ENCODE data around the gene SLC45A2. TPM values are rescaled to one million over a fixed set of nuclear protein-coding genes. Genes with fewer than 3 reads are reported as not detected.
"Not testable (repeated sequence)": the region's sequence is repeated elsewhere in the genome, so short reads cannot be mapped to it uniquely, and the experiment has no call there.

The SLC45A2 gene, protein sequence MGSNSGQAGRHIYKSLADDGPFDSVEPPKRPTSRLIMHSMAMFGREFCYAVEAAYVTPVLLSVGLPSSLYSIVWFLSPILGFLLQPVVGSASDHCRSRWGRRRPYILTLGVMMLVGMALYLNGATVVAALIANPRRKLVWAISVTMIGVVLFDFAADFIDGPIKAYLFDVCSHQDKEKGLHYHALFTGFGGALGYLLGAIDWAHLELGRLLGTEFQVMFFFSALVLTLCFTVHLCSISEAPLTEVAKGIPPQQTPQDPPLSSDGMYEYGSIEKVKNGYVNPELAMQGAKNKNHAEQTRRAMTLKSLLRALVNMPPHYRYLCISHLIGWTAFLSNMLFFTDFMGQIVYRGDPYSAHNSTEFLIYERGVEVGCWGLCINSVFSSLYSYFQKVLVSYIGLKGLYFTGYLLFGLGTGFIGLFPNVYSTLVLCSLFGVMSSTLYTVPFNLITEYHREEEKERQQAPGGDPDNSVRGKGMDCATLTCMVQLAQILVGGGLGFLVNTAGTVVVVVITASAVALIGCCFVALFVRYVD
- polyA plus RNA-seq (2013, experiment 1 of 4), result not detected
- 0.09 TPM for polyA plus RNA-seq (2013, experiment 2 of 4)
- not detected for polyA plus RNA-seq (2013, experiment 3 of 4)
- 0.12 TPM for polyA plus RNA-seq (2013, experiment 4 of 4)

DNA sequence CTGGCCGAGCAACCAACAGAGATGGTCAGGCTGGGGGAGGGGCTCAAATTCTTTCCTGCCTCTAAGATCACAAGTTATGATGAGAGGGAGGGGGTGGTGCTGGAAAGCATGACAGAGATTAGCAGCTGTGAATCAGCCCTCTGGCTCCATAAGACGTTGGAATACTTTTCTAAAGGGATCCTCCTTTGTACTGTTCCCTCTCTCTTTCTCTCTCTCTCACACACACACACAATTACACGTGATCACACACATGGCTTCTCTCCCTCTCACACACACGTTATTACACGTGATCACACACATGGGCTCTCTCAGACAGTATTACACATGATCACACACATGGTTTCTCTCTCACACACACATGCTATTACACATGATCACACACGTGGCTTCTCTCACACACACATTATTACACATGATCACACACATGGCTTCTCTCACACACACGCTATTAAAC is at the start of gene SLC45A2:
Gene SLC45A2, minus strand, starts transcription at position 23 of the 454 bp plus-strand sequence. CDS start 110 bp downstream, outside the sequence.
- 88 to 90% methylated on average over 7 of the region's 7 CpGs for WGBS, 2 experiments
- peaks cover 13% of the 10 kb centered on the region for H3K36me3 ChIP-seq (ENCODE audit: control insufficient read depth, insufficient read depth, low read length)
- H3K27me3 ChIP-seq (ENCODE audit: control insufficient read depth, insufficient read depth, low read length, poor library complexity, severe bottlenecking), result no peaks in the 10 kb centered on the region
- no peaks in the 10 kb centered on the region for H3K9me3 ChIP-seq (ENCODE audit: control insufficient read depth, low read length)
- H3K4me3 ChIP-seq (ENCODE audit: insufficient read depth, low read depth, low read length), result no peak within 1 kb of the TSS
- no peaks in the 10 kb centered on the region for H3K4me1 ChIP-seq (ENCODE audit: control insufficient read depth, insufficient read depth, low read length)
- no peak within 1 kb of the TSS for H3K27ac ChIP-seq (ENCODE audit: insufficient read depth, low read depth, low read length, poor library complexity, severe bottlenecking)

DNA sequence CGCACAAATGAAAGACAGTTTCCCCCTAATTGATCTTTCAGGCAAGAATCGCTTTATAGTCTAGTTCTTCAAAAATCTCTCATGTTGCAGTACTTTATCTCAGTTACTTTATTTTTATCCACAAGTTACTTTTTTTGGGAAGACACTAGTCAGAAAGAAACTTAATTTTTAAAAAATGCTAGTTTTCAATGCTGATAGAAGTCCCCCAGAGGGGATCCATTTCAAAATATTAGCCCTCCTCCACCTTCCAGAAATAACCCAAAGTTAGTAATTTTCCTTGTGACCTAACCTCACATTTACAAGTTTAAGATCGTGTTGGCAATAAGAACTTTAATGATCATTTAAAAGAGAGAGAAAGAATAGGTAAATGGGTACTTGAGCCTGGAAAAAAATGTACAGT is 47.5 kb upstream of the SLC45A2 start:
- Histone ChIP-seq H3K27me3 (ENCODE audit: control insufficient read depth, insufficient read depth, low read length, poor library complexity, severe bottlenecking) (no peaks in the 10 kb centered on the region), H3K4me3 (ENCODE audit: insufficient read depth, low read depth, low read length) (no peak overlapping the region), H3K27ac (ENCODE audit: insufficient read depth, low read depth, low read length, poor library complexity, severe bottlenecking) (no peak overlapping the region), H3K36me3 (ENCODE audit: control insufficient read depth, insufficient read depth, low read length) (no peaks in the 10 kb centered on the region), H3K4me1 (ENCODE audit: control insufficient read depth, insufficient read depth, low read length) (no peaks in the 10 kb centered on the region), H3K9me3 (ENCODE audit: control insufficient read depth, low read length) (no peaks in the 10 kb centered on the region)
- WGBS, 2 experiments, result 97 to 100% methylated on average over 2 to 3 of the region's 3 CpGs

DNA sequence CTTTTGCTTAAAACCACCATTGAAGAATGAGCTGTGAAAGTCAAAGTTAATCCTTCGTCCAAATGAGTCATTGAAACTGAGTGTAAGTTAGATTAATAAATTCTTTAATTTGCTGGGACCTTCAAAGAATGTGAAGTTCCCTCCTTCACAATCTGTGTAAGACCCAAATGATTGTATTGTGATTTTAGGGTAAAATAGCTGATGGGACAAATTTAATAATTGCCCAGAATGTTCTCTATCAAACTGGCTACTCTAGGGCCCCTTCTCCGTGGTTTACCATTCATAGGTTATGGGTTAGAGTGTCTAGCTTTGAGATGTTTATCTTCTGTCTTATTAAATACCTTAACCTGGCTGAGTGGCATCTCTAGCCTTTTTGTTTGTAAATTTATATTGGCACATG is 46.6 kb upstream of the SLC45A2 start:
- Histone ChIP-seq H3K4me3 (ENCODE audit: insufficient read depth, low read depth, low read length) (no peak overlapping the region), H3K27ac (ENCODE audit: insufficient read depth, low read depth, low read length, poor library complexity, severe bottlenecking) (no peak overlapping the region), H3K9me3 (ENCODE audit: control insufficient read depth, low read length) (no peaks in the 10 kb centered on the region), H3K4me1 (ENCODE audit: control insufficient read depth, insufficient read depth, low read length) (no peaks in the 10 kb centered on the region), H3K27me3 (ENCODE audit: control insufficient read depth, insufficient read depth, low read length, poor library complexity, severe bottlenecking) (no peaks in the 10 kb centered on the region), H3K36me3 (ENCODE audit: control insufficient read depth, insufficient read depth, low read length) (no peaks in the 10 kb centered on the region)
- WGBS, 2 experiments, result 89 to 99% methylated on average over 1 to 2 of the region's 2 CpGs

DNA sequence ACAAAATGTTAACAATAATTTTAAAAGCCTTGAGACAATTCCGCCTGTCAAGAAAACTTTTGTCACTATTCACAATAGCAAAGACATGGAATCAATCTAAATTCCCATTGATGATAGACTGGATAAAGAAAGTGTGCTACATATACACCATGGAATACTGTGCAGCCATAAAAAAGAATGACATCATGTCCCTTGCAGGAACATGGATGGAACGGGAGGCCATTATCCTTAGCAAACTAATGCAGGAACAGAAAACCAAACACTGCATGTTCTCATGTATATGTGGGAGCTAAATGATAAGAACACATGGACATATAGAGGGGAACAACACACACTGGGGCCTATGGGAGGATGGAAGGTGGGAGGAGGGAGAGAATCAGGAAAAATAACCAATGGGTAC is 46.1 kb upstream of the SLC45A2 start:
- not testable (repeated sequence) for H3K36me3 ChIP-seq (ENCODE audit: control insufficient read depth, insufficient read depth, low read length); H3K27ac ChIP-seq (ENCODE audit: insufficient read depth, low read depth, low read length, poor library complexity, severe bottlenecking); H3K4me1 ChIP-seq (ENCODE audit: control insufficient read depth, insufficient read depth, low read length); H3K27me3 ChIP-seq (ENCODE audit: control insufficient read depth, insufficient read depth, low read length, poor library complexity, severe bottlenecking); H3K9me3 ChIP-seq (ENCODE audit: control insufficient read depth, low read length); H3K4me3 ChIP-seq (ENCODE audit: insufficient read depth, low read depth, low read length)
- 69 to 90% methylated on average over 1 to 2 of the region's 2 CpGs for WGBS, 2 experiments

DNA sequence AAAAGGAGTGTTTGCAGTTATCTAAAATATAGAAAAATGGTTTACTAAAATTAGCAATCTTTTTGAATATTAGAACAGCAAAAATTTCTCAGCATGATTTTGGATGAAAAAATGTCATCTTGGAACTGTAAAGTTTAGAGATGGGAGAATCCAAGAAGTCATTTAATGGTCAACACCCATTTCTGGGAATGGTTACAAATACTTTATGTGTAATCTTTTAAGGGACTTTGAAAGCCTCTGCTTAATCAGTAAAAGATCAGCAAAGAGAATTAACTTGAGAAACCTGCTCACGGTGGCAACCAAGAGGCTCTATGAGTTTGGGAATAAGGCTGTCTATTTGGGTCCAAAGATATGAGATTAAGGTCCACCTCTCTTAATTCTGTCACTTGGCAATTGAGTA is 45.6 kb upstream of the SLC45A2 start:
- Histone ChIP-seq H3K9me3 (ENCODE audit: control insufficient read depth, low read length) (no peaks in the 10 kb centered on the region), H3K4me3 (ENCODE audit: insufficient read depth, low read depth, low read length) (no peak overlapping the region), H3K4me1 (ENCODE audit: control insufficient read depth, insufficient read depth, low read length) (no peaks in the 10 kb centered on the region), H3K36me3 (ENCODE audit: control insufficient read depth, insufficient read depth, low read length) (no peaks in the 10 kb centered on the region), H3K27me3 (ENCODE audit: control insufficient read depth, insufficient read depth, low read length, poor library complexity, severe bottlenecking) (no peaks in the 10 kb centered on the region), H3K27ac (ENCODE audit: insufficient read depth, low read depth, low read length, poor library complexity, severe bottlenecking) (no peak overlapping the region)
- WGBS, 2 experiments, result 98 to 100% methylated on average over 1 of the region's 1 CpG

DNA sequence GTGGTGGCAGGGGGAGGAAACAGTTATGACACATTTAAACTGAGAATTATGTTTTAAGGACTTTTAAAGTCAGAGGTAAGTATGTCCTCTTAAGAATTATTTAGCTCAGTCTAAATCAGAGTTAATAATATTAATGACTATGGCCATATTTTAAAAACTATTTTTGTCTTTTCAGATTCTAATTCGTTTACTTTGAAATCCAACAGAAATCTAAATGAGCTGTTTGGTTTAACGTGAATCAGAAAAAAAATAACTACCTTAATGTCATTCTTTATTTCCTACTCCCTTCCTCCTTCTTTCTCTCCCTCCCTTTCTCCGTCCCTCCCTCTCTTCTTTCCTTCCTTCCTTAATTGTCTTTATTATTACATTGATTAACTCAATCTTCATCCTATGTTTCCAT is 43.9 kb upstream of the SLC45A2 start:
- Histone ChIP-seq H3K27me3 (ENCODE audit: control insufficient read depth, insufficient read depth, low read length, poor library complexity, severe bottlenecking) (no peaks in the 10 kb centered on the region), H3K36me3 (ENCODE audit: control insufficient read depth, insufficient read depth, low read length) (no peaks in the 10 kb centered on the region), H3K4me3 (ENCODE audit: insufficient read depth, low read depth, low read length) (no peak overlapping the region), H3K9me3 (ENCODE audit: control insufficient read depth, low read length) (no peaks in the 10 kb centered on the region), H3K4me1 (ENCODE audit: control insufficient read depth, insufficient read depth, low read length) (no peaks in the 10 kb centered on the region), H3K27ac (ENCODE audit: insufficient read depth, low read depth, low read length, poor library complexity, severe bottlenecking) (no peak overlapping the region)
- WGBS, 2 experiments, result 93% methylated on average over 3 of the region's 3 CpGs

DNA sequence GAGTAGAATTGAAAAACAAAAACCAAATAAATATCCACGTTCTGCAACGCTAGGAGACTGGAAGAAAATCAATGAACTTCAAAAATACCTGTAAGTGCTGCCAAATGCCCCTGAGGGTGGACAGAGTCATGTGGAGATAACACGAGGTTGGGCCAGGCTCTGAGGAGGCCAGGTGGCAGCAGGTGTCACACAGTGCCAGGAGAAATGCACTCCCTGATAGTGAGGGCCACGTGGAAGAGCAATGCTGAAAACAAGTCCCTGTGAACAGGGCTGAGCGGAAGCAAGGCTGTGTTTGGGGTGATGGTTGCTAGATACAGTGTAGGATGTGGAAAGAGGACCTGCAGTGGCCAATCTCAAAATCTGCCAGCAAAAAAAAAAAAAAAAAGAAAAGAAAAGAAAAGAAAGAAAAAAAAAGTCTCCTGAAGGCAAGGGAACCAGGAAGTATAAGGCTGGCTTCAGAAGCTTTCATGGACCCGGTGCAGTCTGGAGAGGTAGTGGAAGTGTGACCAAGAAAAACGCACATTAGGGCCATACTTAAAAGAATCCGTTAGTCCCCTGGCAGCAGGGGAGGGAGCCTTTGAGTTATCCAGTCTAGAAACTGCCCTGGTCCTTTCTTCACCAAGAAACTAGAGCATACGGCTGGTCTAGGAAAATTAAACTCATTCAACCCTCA is 41.7 kb upstream of the SLC45A2 start:
- Histone ChIP-seq H3K27me3 (ENCODE audit: control insufficient read depth, insufficient read depth, low read length, poor library complexity, severe bottlenecking) (no peaks in the 10 kb centered on the region), H3K36me3 (ENCODE audit: control insufficient read depth, insufficient read depth, low read length) (no peaks in the 10 kb centered on the region), H3K9me3 (ENCODE audit: control insufficient read depth, low read length) (no peaks in the 10 kb centered on the region), H3K4me3 (ENCODE audit: insufficient read depth, low read depth, low read length) (no peak overlapping the region), H3K27ac (ENCODE audit: insufficient read depth, low read depth, low read length, poor library complexity, severe bottlenecking) (no peak overlapping the region), H3K4me1 (ENCODE audit: control insufficient read depth, insufficient read depth, low read length) (no peaks in the 10 kb centered on the region)
- WGBS, 2 experiments, result 90 to 91% methylated on average over 8 to 9 of the region's 9 CpGs

DNA sequence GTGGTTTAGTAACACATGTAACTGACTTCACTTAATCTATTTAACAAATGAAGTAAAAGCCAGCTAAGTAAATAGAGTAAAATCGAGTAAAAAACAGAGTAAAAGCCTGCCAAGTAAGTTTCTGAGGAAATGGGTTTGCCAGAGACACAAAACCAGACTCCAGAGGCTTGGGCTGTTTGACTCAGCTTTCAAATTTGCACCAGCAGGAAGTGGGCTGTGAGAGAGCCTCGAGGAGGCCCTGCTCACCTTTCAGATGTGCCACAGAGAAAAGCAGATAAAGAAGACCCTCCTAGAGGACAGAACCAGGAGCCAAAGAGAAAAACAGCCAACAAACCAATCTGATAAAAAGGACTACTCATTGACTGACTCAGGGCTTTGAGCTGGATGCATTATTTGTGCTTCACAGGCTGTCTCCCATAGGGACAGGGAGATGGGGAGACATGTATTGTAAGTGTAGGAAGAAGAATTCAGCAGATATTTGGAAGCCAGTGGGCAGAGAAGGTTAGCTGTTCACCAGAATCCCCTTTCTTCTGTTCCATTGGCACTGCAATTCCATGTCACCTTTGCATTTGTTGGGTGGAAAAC is 37.7 kb upstream of the SLC45A2 start:
- H3K4me3 ChIP-seq (ENCODE audit: insufficient read depth, low read depth, low read length), result no peak overlapping the region
- H3K27ac ChIP-seq (ENCODE audit: insufficient read depth, low read depth, low read length, poor library complexity, severe bottlenecking), result no peak overlapping the region
- H3K9me3 ChIP-seq (ENCODE audit: control insufficient read depth, low read length), result no peaks in the 10 kb centered on the region
- H3K4me1 ChIP-seq (ENCODE audit: control insufficient read depth, insufficient read depth, low read length), result no peaks in the 10 kb centered on the region
- no peaks in the 10 kb centered on the region for H3K27me3 ChIP-seq (ENCODE audit: control insufficient read depth, insufficient read depth, low read length, poor library complexity, severe bottlenecking)
- H3K36me3 ChIP-seq (ENCODE audit: control insufficient read depth, insufficient read depth, low read length), result no peaks in the 10 kb centered on the region
- 71 to 79% methylated on average over 2 of the region's 2 CpGs for WGBS, 2 experiments

DNA sequence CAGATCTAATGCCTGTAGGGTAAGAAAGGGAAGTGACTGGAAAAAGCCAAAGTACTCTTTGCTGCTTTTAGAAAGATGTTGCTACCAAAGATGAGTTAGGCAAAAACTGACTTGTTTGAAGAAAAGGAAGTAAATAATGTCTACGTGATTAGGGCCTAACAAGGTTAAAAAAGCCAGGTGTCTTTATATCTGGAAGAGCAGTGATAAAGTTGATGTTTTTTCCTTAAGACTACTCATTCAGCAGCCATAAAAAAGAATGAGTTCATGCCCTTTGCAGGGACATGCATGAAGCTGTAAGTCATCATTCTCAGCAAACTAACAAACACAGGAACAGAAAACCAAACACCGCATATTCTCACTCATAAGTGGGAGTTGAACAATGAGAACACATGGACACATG is 36.8 kb upstream of the SLC45A2 start:
- no peak overlapping the region for H3K4me3 ChIP-seq (ENCODE audit: insufficient read depth, low read depth, low read length)
- H3K27ac ChIP-seq (ENCODE audit: insufficient read depth, low read depth, low read length, poor library complexity, severe bottlenecking), result no peak overlapping the region
- no peaks in the 10 kb centered on the region for H3K9me3 ChIP-seq (ENCODE audit: control insufficient read depth, low read length)
- no peaks in the 10 kb centered on the region for H3K36me3 ChIP-seq (ENCODE audit: control insufficient read depth, insufficient read depth, low read length)
- no peaks in the 10 kb centered on the region for H3K27me3 ChIP-seq (ENCODE audit: control insufficient read depth, insufficient read depth, low read length, poor library complexity, severe bottlenecking)
- no peaks in the 10 kb centered on the region for H3K4me1 ChIP-seq (ENCODE audit: control insufficient read depth, insufficient read depth, low read length)
- WGBS, 2 experiments, result 94 to 96% methylated on average over 2 of the region's 2 CpGs

DNA sequence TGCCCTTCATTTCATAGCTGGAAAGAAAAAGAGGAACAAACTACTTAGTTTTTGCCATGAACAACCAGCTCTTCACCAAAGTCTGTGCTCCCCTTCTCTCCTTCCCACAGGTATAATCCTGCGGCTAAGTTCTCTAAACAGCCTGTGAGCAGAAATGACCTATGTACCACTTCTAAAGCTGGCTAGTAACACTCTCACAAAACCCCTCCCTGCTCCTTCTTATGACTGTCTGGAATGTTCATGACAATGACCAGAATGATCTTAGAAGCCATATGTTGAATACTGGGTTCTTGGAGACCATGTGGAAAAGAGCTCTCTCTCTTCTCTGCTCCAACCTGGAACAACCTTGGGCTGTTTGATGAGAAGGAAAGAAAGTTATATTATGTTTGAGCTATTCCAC is 36.2 kb upstream of the SLC45A2 start:
- Histone ChIP-seq H3K36me3 (ENCODE audit: control insufficient read depth, insufficient read depth, low read length) (no peaks in the 10 kb centered on the region), H3K27me3 (ENCODE audit: control insufficient read depth, insufficient read depth, low read length, poor library complexity, severe bottlenecking) (no peaks in the 10 kb centered on the region), H3K9me3 (ENCODE audit: control insufficient read depth, low read length) (no peaks in the 10 kb centered on the region), H3K27ac (ENCODE audit: insufficient read depth, low read depth, low read length, poor library complexity, severe bottlenecking) (no peak overlapping the region), H3K4me1 (ENCODE audit: control insufficient read depth, insufficient read depth, low read length) (no peaks in the 10 kb centered on the region), H3K4me3 (ENCODE audit: insufficient read depth, low read depth, low read length) (no peak overlapping the region)
- 96 to 100% methylated on average over 1 of the region's 1 CpG for WGBS, 2 experiments

Data from ectodermal cell (in vitro differentiated cells).